Fibroblast of villous mesenchyme (primary cell): ENCODE data around the gene SYNCRIP. TPM values are rescaled to one million over a fixed set of nuclear protein-coding genes. Genes with fewer than 3 reads are reported as not detected.

Source experiments
- DNase-seq: peaks from one replicate; pipeline ENCODE4 v3.0.0-alpha.2; 2010; ENCODE audit warnings: low read depth
- H3K4me3 ChIP-seq: 2 replicates; pipeline ENCODE4 v1.5.1; 2011; ENCODE audit warnings: low read depth, mild to moderate bottlenecking, low read length
- CTCF ChIP-seq: IDR thresholded peaks from 2 replicates; pipeline ENCODE4 v1.5.1; 2012; ENCODE audit warnings: low read depth, mild to moderate bottlenecking, low read length; ENCODE audit not compliant: insufficient read depth
- total RNA-seq: library from RNA; depleted of rRNA; stranded (reverse); fragments of >200 nt; gene quantifications from 2 replicates; pipeline ENCODE4 v1.2.3, GENCODE V29; 2012

SYNCRIP gene
- total RNA-seq, 1 donor = 68.7 TPM

- no peak overlapping the region for H3K4me3 ChIP-seq
- TF ChIP-seq CTCF = no peak
- DNase-seq = peak; percentile 35
Observed at GRCh38 chr6:85580878-85581267, 61.8 kb downstream of the SYNCRIP start.

- DNase-seq = no peak
- H3K4me3 ChIP-seq = no peak overlapping the region
- TF ChIP-seq CTCF = no peak
Observed at GRCh38 chr6:85580118-85580877, 62.4 kb downstream of the SYNCRIP start.

GRCh38 chr6:85579581-85579980 is 63.1 kb downstream of the SYNCRIP start:
- TF ChIP-seq CTCF = no peak
- DNase-seq = no peak
- no peak overlapping the region for H3K4me3 ChIP-seq

GRCh38 chr6:85576476-85576875 is 66.2 kb downstream of the SYNCRIP start:
- no peak for DNase-seq
- TF ChIP-seq CTCF = no peak
- H3K4me3 ChIP-seq = no peak overlapping the region

- no peak overlapping the region for H3K4me3 ChIP-seq
- peak; percentile 38 for DNase-seq
- TF ChIP-seq CTCF = no peak
Observed at GRCh38 chr6:85574932-85575598, 67.6 kb downstream of the SYNCRIP start.

- no peak overlapping the region for H3K4me3 ChIP-seq
- no peak for DNase-seq
- no peak for TF ChIP-seq CTCF
Observed at GRCh38 chr6:85569323-85569722, 73.4 kb downstream of the SYNCRIP start.

GRCh38 chr6:85568411-85568810 is 74.3 kb downstream of the SYNCRIP start:
- peak; percentile 60 for DNase-seq
- no peak overlapping the region for H3K4me3 ChIP-seq
- no peak for TF ChIP-seq CTCF
